ENCODE measurements around the gene WDR76. TPM values are rescaled to one million over a fixed set of nuclear protein-coding genes. Genes with fewer than 3 reads are reported as not detected.
A peak's percentile ranks its signal among the peaks of the same experiment; 100 is the strongest.

The WDR76 gene
- 29.6 and 31.1 TPM in 2 replicates for total RNA-seq (2021)
- long read RNA-seq, transcript WDR76-201 (13 exons, 3,978 nt) = major isoform, 93 of 123 reads
- long read RNA-seq, transcript WDR76-202 (13 exons, 2,586 nt) = minor isoform, 5 of 123 reads
- long read RNA-seq, partial matches to known transcripts = 9 of 123 reads
- long read RNA-seq, other reads (novel, unspliced or antisense) = 16 of 123 reads

DNA sequence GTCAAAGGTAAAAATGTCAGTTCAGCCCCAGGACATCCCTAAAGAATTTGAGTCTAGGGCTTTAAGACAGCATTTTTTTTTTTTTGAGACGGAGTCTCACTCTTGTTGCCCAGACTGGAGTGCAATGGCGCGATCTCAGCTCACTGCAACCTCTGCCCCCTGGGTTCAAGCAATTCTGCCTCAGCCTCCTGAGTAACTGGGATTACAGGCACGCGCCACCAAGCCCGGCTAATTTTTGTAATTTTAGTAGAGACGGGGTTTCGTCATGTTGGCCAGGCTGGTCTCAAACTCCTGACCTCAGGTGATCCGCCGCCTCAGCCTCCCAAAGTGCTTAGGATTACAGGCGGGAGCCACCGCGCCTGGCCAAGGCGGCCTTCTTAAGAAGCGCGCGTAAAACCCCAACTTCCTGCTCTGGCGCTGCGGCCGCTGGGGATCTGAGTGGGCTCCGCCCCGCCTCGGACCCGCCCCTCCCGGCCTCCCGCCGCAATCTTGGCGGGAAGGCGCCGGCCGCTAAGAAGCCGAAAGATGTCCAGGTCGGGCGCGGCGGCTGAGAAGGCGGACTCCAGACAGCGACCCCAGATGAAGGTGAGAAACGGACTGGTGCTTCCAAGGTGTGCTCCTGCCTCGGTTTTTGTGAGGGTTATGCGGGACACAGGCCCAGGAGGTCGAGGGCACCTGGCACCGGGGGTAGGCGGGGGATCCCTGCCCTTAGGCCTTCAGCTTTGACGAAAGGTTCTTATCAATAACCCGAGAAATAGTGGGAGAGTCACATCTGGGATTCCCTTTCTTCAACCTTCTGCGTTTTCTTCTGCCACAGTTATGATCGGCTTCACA lies at the start of gene WDR76:
Gene WDR76, plus strand, starts transcription at position 495 of the 834 bp plus-strand sequence. Its CDS starts 31 bp downstream, at position 526.
- Histone ChIP-seq H3K18ac (ENCODE audit: insufficient read length, low read depth, low read length) (peak within 1 kb of the TSS; percentile 77), H4K8ac (replicated peaks; ENCODE audit: insufficient read length, low read depth, low read length) (no peak within 1 kb of the TSS), H3K27me3 (ENCODE audit: insufficient read depth, low read length) (no peaks in the 10 kb centered on the region), H4K5ac (ENCODE audit: insufficient read length, low read depth, low read length) (no peak within 1 kb of the TSS), H3K79me2 (ENCODE audit: insufficient read depth, low read length) (peaks cover 4% of the 10 kb centered on the region; the same call in 1 of the 2 replicates), H2BK5ac (ENCODE audit: insufficient read length, low read length) (no peak within 1 kb of the TSS), H3K4ac (ENCODE audit: low read depth, low read length) (no peak within 1 kb of the TSS), H3K27ac (ENCODE audit: insufficient read length, low read depth, low read length) (no peak within 1 kb of the TSS), H3K9me3 (ENCODE audit: control insufficient read depth, low read depth, low read length) (no peaks in the 10 kb centered on the region), H3K23me2 (ENCODE audit: insufficient read length, low read depth, low read length, poor library complexity, severe bottlenecking) (peaks cover 8% of the 10 kb centered on the region), H2BK120ac (ENCODE audit: low read depth, low read length, poor library complexity, severe bottlenecking) (no peak within 1 kb of the TSS), H3K9ac (ENCODE audit: extremely low read depth, insufficient read length, low read length) (peak within 1 kb of the TSS; percentile 86), H2BK15ac (ENCODE audit: low read depth, low read length) (no peak within 1 kb of the TSS), H4K20me1 (ENCODE audit: control insufficient read depth, insufficient read depth, insufficient read length) (no peaks in the 10 kb centered on the region), H3K4me1 (ENCODE audit: insufficient read depth, low read length) (no peaks in the 10 kb centered on the region; the same call in 1 of the 2 replicates), H2AK5ac (ENCODE audit: insufficient read length, low read length) (no peak within 1 kb of the TSS), H3K14ac (ENCODE audit: insufficient read depth, low read length) (peak within 1 kb of the TSS; percentile 88; the same call in 1 of the 2 replicates), H3K79me1 (ENCODE audit: insufficient read depth, low read depth, low read length, poor library complexity, severe bottlenecking) (peaks cover 5% of the 10 kb centered on the region), H3K23ac (ENCODE audit: insufficient read length, low read depth, low read length) (no peak within 1 kb of the TSS), H3T11ph (ENCODE audit: low read length) (no peak within 1 kb of the TSS), H2BK12ac (ENCODE audit: insufficient read length, low read depth, low read length) (peak within 1 kb of the TSS; percentile 15), H4K91ac (ENCODE audit: insufficient read length, low read depth, low read length) (no peak within 1 kb of the TSS), H3K4me2 (ENCODE audit: insufficient read depth, insufficient read length, low read length) (peak within 1 kb of the TSS; percentile 69), H2BK20ac (ENCODE audit: low read depth, low read length, poor library complexity, severe bottlenecking) (no peak within 1 kb of the TSS), H2AFZ (ENCODE audit: low read length) (no peak within 1 kb of the TSS), H3K56ac (ENCODE audit: insufficient read length, low read depth, low read length) (no peak within 1 kb of the TSS)
- no CpG with 5 or more reads among the region's 48 CpGs for WGBS (ENCODE audit: extremely low coverage, insufficient read length, low lambda C conversion rate)
- peaks cover 12% of the 10 kb centered on the region for H3K27me3 Mint-ChIP-seq (ENCODE audit: low read depth)
- DNase-seq = peak; percentile 88
- H3K4me3 Mint-ChIP-seq = peak within 1 kb of the TSS; percentile 88
- TF ChIP-seq, protein P1, sequence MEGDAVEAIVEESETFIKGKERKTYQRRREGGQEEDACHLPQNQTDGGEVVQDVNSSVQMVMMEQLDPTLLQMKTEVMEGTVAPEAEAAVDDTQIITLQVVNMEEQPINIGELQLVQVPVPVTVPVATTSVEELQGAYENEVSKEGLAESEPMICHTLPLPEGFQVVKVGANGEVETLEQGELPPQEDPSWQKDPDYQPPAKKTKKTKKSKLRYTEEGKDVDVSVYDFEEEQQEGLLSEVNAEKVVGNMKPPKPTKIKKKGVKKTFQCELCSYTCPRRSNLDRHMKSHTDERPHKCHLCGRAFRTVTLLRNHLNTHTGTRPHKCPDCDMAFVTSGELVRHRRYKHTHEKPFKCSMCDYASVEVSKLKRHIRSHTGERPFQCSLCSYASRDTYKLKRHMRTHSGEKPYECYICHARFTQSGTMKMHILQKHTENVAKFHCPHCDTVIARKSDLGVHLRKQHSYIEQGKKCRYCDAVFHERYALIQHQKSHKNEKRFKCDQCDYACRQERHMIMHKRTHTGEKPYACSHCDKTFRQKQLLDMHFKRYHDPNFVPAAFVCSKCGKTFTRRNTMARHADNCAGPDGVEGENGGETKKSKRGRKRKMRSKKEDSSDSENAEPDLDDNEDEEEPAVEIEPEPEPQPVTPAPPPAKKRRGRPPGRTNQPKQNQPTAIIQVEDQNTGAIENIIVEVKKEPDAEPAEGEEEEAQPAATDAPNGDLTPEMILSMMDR (conservative IDR thresholded peaks at IDR 0.05) = no peak
- H3K27ac Mint-ChIP-seq = peak within 1 kb of the TSS in 2 of 3 experiments; percentile 22 to 98; a peak in 3 of 7 replicates
- H3K36me3 Mint-ChIP-seq (ENCODE audit: insufficient read depth in 1 of 3, low read depth in 3 of 3) = peaks cover 13 to 28% (median 23%) of the 10 kb centered on the region in 3 experiments
- peaks cover 10 to 18% of the 10 kb centered on the region in 2 experiments for H3K4me1 Mint-ChIP-seq
- peaks cover 11 to 21% of the 10 kb centered on the region in 2 experiments for H3K9me3 Mint-ChIP-seq
